ENCODE results near the gene INSC.
"Not testable (repeated sequence)": the region's sequence is repeated elsewhere in the genome, so short reads cannot be mapped to it uniquely, and the experiment has no call there.

INSC gene

GRCh38 chr11:15114501-15115475, at the start of gene INSC:
INSC (plus strand) TSS chr11:15114923; CDS start chr11:15149175, 34,252 bp downstream.
- Mint-ChIP-seq H3K4me3 (peak within 1 kb of the TSS; percentile 2), H3K36me3 (no peaks in the 10 kb centered on the region), H3K4me1 (ENCODE audit: low read depth) (peaks cover 14% of the 10 kb centered on the region), H3K27ac (no peak within 1 kb of the TSS), H3K9me3 (ENCODE audit: low read depth) (no peaks in the 10 kb centered on the region), H3K27me3 (peaks cover 27% of the 10 kb centered on the region)

DNA sequence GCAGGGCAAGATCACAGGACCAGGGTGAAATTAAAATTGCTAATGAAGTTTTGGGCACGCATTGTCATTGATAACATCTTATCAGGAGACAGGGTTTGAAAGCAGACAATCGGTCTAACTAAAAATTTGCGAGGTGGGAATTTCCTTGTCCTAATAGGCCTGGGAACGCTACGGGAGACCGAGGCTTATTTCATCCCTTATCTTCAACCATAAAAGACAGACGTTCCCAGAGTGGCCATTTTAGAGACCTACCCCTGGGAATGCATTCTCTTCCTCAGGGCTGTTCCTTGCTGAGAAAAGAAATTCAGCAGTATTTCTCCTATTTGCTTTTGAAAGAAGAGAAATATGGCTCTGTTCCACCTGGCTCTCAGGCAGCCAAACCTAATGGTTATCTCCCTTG, 45.0 kb upstream of the INSC start:
- Mint-ChIP-seq H3K4me1 (ENCODE audit: low read depth) (peaks cover 17% of the 10 kb centered on the region), H3K27me3 (peaks cover 11% of the 10 kb centered on the region)
- not testable (repeated sequence) for H3K27ac Mint-ChIP-seq; H3K36me3 Mint-ChIP-seq; H3K4me3 Mint-ChIP-seq; H3K9me3 Mint-ChIP-seq (ENCODE audit: low read depth)

DNA sequence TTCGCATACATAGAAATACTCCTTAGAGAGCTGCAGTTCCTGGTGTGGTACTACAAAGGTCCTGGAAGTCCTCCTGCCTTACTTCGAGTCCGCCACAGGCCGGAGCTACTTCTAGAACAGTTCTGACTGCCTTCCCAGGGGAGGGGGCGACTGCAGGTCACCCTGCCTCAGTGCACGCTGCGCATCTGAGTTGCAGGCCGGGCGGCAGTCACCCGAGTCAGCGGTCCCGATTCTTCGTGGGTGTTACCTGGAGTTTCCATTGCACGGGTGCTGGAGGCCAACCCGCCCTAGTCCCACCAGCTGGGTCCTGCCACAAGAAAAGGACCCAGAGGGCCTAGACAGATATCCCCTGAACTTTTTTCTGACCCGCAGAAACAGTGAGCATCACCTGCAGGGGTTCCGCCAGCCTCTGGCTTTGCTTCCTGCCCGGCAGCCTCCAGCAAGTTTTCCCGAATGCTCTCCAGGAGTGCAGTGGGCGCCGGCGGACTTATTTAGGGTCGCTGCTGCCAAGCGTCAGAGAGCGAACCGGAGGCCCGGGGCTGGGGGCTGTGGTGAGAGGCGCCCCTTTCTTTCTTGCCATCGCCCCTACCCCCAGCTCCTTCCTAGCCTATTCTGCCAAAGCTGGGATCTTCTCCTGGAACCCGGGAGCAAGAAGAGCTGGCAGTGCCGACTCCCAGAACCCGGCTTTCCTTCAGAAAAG, 43.0 kb upstream of the INSC start:
- no peak overlapping the region for H3K27ac Mint-ChIP-seq
- H3K36me3 Mint-ChIP-seq: no peaks in the 10 kb centered on the region
- H3K27me3 Mint-ChIP-seq: peaks cover 9% of the 10 kb centered on the region
- H3K4me3 Mint-ChIP-seq: no peak overlapping the region
- peaks cover 19% of the 10 kb centered on the region for H3K4me1 Mint-ChIP-seq (ENCODE audit: low read depth)
- H3K9me3 Mint-ChIP-seq (ENCODE audit: low read depth): peaks cover 3% of the 10 kb centered on the region

DNA sequence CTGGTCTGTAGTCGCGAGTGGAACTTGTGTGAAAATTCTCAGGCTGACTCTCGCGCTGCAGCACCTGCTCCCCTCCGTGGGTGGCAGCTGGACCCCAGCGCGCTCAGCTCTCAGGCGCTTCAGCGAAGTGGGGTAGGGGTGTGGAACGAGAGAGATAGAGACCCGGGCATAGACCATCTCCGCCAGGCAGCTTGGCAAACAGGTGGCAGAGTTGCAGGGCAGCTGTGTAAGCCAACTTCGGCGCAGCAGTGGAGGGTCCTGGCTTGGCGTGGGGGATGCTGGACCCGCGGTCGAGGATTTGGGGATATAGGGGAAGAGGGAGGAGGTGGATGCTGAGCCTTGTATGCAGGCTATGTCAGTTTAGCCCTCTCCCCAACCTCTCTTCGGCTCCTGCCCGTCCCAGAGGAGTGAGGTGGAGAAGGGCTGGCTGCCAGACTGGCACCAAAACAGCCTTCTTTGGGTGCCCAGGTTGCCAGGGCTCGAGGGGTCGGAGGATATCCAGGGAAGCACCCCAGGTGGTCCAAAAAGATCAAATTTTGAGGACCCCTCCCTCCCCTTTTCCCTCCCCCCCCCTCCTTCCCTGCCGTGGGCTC, 42.1 kb upstream of the INSC start:
- peaks cover 3% of the 10 kb centered on the region for H3K9me3 Mint-ChIP-seq (ENCODE audit: low read depth)
- peak overlapping the region; percentile 46 for H3K27ac Mint-ChIP-seq
- peak overlapping the region; percentile 62 for H3K4me3 Mint-ChIP-seq
- H3K4me1 Mint-ChIP-seq (ENCODE audit: low read depth): peaks cover 19% of the 10 kb centered on the region
- no peaks in the 10 kb centered on the region for H3K36me3 Mint-ChIP-seq
- H3K27me3 Mint-ChIP-seq: peaks cover 9% of the 10 kb centered on the region

- peaks cover 9% of the 10 kb centered on the region for H3K27me3 Mint-ChIP-seq
- peak within 1 kb of the TSS; percentile 46 for H3K27ac Mint-ChIP-seq
- no peaks in the 10 kb centered on the region for H3K36me3 Mint-ChIP-seq
- H3K4me3 Mint-ChIP-seq: peak within 1 kb of the TSS; percentile 88
- H3K4me1 Mint-ChIP-seq (ENCODE audit: low read depth): peaks cover 19% of the 10 kb centered on the region
- H3K9me3 Mint-ChIP-seq (ENCODE audit: low read depth): peaks cover 3% of the 10 kb centered on the region
Observed at GRCh38 chr11:15073361-15074205, 41.1 kb upstream of the INSC start, which contains the start of gene CALCB. CALCB (plus strand) TSS chr11:15073593; CDS start chr11:15074719, 1,126 bp downstream.

DNA sequence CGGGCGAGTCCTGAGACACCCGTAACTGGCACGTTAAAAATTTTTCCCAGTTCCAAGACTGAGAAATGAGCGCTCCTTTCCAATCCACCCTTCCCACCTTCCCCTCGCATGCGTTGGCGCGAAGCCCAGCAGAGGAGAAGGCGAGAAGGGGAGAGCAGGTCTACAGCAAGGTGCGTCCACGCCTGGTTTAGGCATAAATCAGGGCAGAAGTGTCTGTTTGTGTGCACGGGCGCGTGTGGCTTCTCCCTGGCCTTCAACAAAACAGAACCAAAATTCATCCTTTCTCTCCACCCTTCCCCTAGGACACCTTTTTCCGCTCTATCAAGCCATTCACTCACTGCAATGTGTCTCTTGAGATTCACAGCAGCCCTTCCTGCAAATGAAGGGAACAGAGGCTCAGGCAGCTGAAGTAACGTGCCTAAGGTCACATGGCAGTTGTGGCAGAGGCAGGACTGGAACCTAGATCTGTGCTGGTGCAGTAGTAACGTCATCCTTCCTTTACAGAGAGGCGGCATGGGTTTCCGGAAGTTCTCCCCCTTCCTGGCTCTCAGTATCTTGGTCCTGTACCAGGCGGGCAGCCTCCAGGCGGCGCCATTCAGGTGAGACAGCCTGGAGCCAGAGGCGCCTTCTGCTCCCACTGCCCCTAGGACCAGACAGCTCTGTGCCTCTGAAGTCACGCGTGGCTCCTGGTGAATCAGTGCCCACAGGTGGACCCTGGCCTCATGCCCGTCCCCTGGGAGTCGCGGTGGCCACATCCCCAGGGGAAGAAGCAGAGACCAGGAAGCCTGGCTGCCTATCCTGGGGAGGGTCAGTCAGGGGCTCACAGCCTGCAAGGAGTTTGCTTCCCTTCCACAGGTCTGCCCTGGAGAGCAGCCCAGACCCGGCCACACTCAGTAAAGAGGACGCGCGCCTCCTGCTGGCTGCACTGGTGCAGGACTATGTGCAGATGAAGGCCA, 40.2 kb upstream of the INSC start:
- H3K4me3 Mint-ChIP-seq: peak overlapping the region; percentile 88
- peaks cover 9% of the 10 kb centered on the region for H3K27me3 Mint-ChIP-seq
- peaks cover 19% of the 10 kb centered on the region for H3K4me1 Mint-ChIP-seq (ENCODE audit: low read depth)
- H3K27ac Mint-ChIP-seq: peak overlapping the region; percentile 46
- peaks cover 3% of the 10 kb centered on the region for H3K9me3 Mint-ChIP-seq (ENCODE audit: low read depth)
- H3K36me3 Mint-ChIP-seq: no peaks in the 10 kb centered on the region

- Mint-ChIP-seq H3K36me3 (no peaks in the 10 kb centered on the region), H3K27ac (no peak overlapping the region), H3K4me1 (ENCODE audit: low read depth) (peaks cover 19% of the 10 kb centered on the region), H3K4me3 (peak overlapping the region; percentile 88), H3K9me3 (ENCODE audit: low read depth) (peaks cover under 1% of the 10 kb centered on the region), H3K27me3 (peaks cover 9% of the 10 kb centered on the region)
Observed at GRCh38 chr11:15075162-15075526, 39.6 kb upstream of the INSC start.

DNA sequence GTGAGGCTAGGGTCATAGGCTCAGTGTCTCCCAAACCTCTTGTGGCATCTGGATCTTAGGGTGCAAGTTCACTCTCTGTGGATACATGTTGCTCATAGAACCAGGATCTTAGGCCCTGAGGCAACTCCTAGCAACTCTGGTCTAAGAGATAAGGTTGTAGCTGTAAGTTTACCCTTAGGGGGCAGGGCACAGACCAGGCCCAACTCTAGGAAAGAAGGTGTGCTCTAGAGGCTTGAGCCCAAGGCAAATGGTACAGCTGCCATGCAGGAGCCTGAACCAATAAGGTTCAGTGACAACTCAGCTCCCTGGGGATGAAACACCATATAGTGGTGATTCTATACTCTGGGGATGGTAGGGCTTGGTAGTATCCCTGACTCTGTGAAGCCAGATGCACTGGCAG, 23.5 kb upstream of the INSC start:
- Mint-ChIP-seq H3K4me1 (ENCODE audit: low read depth) (no peaks in the 10 kb centered on the region), H3K4me3 (no peak overlapping the region), H3K27me3 (peaks cover 2% of the 10 kb centered on the region), H3K36me3 (peaks cover 2% of the 10 kb centered on the region), H3K27ac (no peak overlapping the region), H3K9me3 (ENCODE audit: low read depth) (no peaks in the 10 kb centered on the region)

DNA sequence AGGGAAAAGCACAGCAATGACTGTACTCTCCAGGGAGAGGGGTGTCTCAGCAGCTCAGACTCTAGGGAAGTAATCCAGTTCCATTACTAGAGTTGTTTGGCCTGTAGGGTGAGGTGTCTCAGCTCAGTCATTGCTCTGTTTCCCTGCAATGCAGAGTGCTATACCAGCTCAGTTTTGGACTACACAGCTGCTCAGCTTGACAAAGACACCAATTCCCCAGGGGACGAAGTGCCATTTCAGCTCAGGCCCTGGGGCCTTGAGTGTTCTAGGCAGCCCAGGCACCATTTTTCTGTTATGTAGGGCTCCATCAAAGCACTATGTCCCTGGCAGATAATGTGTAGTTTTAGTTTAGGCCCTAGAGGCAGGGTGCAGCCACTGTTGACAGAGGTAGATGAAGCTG, 23.1 kb upstream of the INSC start:
- H3K36me3 Mint-ChIP-seq: peaks cover 2% of the 10 kb centered on the region
- H3K4me1 Mint-ChIP-seq (ENCODE audit: low read depth): no peaks in the 10 kb centered on the region
- no peak overlapping the region for H3K27ac Mint-ChIP-seq
- no peaks in the 10 kb centered on the region for H3K9me3 Mint-ChIP-seq (ENCODE audit: low read depth)
- peaks cover 2% of the 10 kb centered on the region for H3K27me3 Mint-ChIP-seq
- H3K4me3 Mint-ChIP-seq: no peak overlapping the region

- no peak overlapping the region for H3K27ac Mint-ChIP-seq
- H3K36me3 Mint-ChIP-seq: no peaks in the 10 kb centered on the region
- no peak overlapping the region for H3K4me3 Mint-ChIP-seq
- H3K9me3 Mint-ChIP-seq (ENCODE audit: low read depth): no peaks in the 10 kb centered on the region
- H3K27me3 Mint-ChIP-seq: peaks cover 5% of the 10 kb centered on the region
- H3K4me1 Mint-ChIP-seq (ENCODE audit: low read depth): no peaks in the 10 kb centered on the region
Observed at GRCh38 chr11:15093432-15093831, 21.3 kb upstream of the INSC start.

DNA sequence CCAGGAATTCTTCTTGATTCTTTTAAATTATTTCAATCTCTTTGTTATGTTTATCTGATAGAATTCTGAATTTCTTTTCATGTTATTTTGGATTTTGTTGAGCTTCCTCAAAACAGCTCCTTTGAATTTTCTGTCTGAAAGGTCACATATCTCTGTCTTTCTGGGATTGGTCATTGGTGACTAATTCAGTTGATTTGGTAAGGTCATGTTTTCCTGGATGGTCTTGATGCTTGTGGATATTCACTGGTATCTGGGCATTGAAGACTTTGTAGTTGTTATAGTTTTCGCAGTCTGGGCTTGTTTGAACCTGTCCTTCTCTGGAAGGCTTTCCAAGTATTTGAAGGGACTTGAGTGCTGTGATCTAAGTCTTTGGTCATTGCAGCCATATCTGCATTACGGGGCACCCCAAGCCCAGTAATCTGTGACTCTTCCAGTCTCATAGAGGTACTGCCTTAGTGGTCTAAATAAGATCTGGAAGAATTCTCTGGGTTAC, 18.9 kb upstream of the INSC start:
- Mint-ChIP-seq H3K27me3 (peaks cover 9% of the 10 kb centered on the region), H3K27ac (no peak overlapping the region), H3K9me3 (ENCODE audit: low read depth) (no peaks in the 10 kb centered on the region), H3K4me3 (no peak overlapping the region), H3K4me1 (ENCODE audit: low read depth) (no peaks in the 10 kb centered on the region), H3K36me3 (no peaks in the 10 kb centered on the region)

DNA sequence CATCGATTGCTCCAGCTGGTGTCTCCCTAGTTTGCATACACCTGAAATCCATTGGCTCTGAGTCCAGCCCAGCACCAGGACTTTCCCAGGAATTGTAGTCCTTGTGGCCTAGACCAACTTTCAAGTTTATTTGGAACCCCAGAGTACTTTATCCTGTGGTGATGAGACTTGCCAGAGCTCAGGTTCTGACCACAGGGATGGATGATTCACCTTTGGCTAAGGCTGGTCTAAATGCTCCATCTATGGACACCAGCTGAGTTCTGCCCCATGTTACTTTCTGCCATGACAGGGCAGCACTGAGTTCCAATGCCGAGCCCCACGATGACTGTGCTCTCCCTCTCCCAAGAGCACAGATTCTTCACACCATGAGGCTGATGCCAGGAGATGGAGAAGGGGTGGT, 17.3 kb upstream of the INSC start:
- H3K4me1 Mint-ChIP-seq (ENCODE audit: low read depth): no peaks in the 10 kb centered on the region
- no peaks in the 10 kb centered on the region for H3K36me3 Mint-ChIP-seq
- peaks cover 9% of the 10 kb centered on the region for H3K27me3 Mint-ChIP-seq
- no peak overlapping the region for H3K27ac Mint-ChIP-seq
- H3K9me3 Mint-ChIP-seq (ENCODE audit: low read depth): no peaks in the 10 kb centered on the region
- H3K4me3 Mint-ChIP-seq: no peak overlapping the region

DNA sequence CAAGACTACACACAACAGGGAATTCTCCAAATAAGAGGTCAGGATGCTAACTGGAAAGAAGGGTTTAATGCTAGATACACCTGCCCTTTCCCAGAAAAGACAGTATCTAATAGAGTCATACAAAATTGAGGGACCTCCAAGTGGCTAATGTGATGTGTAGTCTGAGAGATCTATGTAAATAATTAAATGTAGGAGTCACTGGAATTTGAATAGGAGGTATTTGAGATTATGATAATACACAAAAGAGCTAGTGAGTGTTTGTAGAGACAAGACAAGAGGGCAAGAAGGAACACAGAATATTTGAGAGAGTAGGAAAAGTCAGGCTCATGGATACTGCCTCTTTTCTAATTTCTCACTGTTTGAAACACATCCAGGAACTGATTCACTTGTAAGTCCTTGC, 15.5 kb upstream of the INSC start:
- no peaks in the 10 kb centered on the region for H3K4me1 Mint-ChIP-seq (ENCODE audit: low read depth)
- H3K27me3 Mint-ChIP-seq: peaks cover 9% of the 10 kb centered on the region
- no peak overlapping the region for H3K4me3 Mint-ChIP-seq
- H3K27ac Mint-ChIP-seq: no peak overlapping the region
- peaks cover 5% of the 10 kb centered on the region for H3K36me3 Mint-ChIP-seq
- peaks cover 10% of the 10 kb centered on the region for H3K9me3 Mint-ChIP-seq (ENCODE audit: low read depth)

All from activated naive CD8-positive, alpha-beta T cell (primary cell).